Heart left ventricle (tissue), 16 donors: ENCODE measurements around the gene MPST. TPM values are rescaled to one million over a fixed set of nuclear protein-coding genes. Genes with fewer than 3 reads are reported as not detected.

Source experiments
- ATAC-seq, 4 donors: fragments of 200-7000 bp; cut with Tn5 transposase; one replicate each; pipeline ENCODE4 v1.9.1; 2020 to 2022; ENCODE audit warnings: moderate library complexity in 4 of 4, mild to moderate bottlenecking in 3 of 4, moderate number of reproducible peaks in 1 of 4
- DNase-seq, 5 donors: peaks; one replicate each; pipeline ENCODE4 v3.0.0-alpha.2; 2020
- H3K27ac ChIP-seq, 12 donors: fragments of 200-600 bp; sonication (generic) in 4 of 12; one replicate each; pipeline versions ENCODE4 v1.5.0 to v1.8.0; 2016 to 2022; ENCODE audit warnings: mild to moderate bottlenecking in 2 of 12
- H3K27me3 ChIP-seq, 9 donors: fragments of 200-600 bp; sonication (generic) in 2 of 9; one replicate each; pipeline versions ENCODE4 v1.5.1 to v1.8.0; 2016 to 2022; ENCODE audit warnings: mild to moderate bottlenecking in 3 of 9
- H3K36me3 ChIP-seq, 9 donors: fragments of 200-600 bp; sonication (generic) in 2 of 9; one replicate each; pipeline versions ENCODE4 v1.5.0 to v1.8.0; 2018 to 2022; ENCODE audit warnings: mild to moderate bottlenecking in 2 of 9
- H3K4me1 ChIP-seq, 12 donors: fragments of 200-600 bp; sonication (generic) in 4 of 12; one replicate each; pipeline versions ENCODE4 v1.5.0 to v1.8.0; 2016 to 2022; ENCODE audit warnings: mild to moderate bottlenecking in 3 of 12
- H3K4me3 ChIP-seq, 12 donors: fragments of 200-600 bp; sonication (generic) in 4 of 12; one replicate each; pipeline versions ENCODE4 v1.5.0 to v1.8.0; 2017 to 2022; ENCODE audit warnings: mild to moderate bottlenecking in 9 of 12, moderate library complexity in 4 of 12
- H3K9me3 ChIP-seq, 12 donors: fragments of 200-600 bp; sonication (generic) in 4 of 12; one replicate each; pipeline versions ENCODE4 v1.5.0 to v1.8.0; 2016 to 2022; ENCODE audit warnings: mild to moderate bottlenecking in 1 of 12
- POLR2A ChIP-seq, 2 donors: fragments of 450-650 bp; IDR thresholded peaks; one replicate each; pipeline ENCODE4 v1.6.1; 2017; ENCODE audit warnings: antibody characterized with exemption in 2 of 2, mild to moderate bottlenecking in 2 of 2, moderate library complexity in 2 of 2
- WGBS, 4 donors: extraction: QIAGEN DNeasy Blood & Tissue Kit in 2 of 4; methylation state at CpG; one replicate each; pipeline versions ENCODE4 v1.1.5 to v1.1.7; 2013 to 2018; 5-methylcytosine and 5-hydroxymethylcytosine counted together
- intact Hi-C, 10 donors: fragments of 100-400 bp; cut with DNase I; formaldehyde crosslinking; loops; one replicate each; pipeline versions ENCODE4 v1.11.1 to v1.14.2; 2022
- polyA plus RNA-seq, 2 donors: library from polyadenylated mRNA; stranded (reverse); fragments of 200-250 nt; gene quantifications; one replicate each; pipeline ENCODE4 v1.2.3, GENCODE V29; 2013
- total RNA-seq, 9 donors: library from RNA; depleted of rRNA in 2 of 9; stranded (reverse); fragments of >200 nt in 2 of 9; fragmentation: NEBNext Ultra II Directional in 3 of 9; extraction: Animal tissue kit (Norgen Biotek cat#: 25700) in 3 of 9; gene quantifications; one replicate each; pipeline versions ENCODE4 v1.1.0 to v1.2.4, GENCODE V29; 2016 to 2023
- TF ChIP-seq, protein P1 (sequence below), 12 donors: fragments of 200-600 bp; sonication (generic) in 4 of 12; IDR thresholded peaks; one replicate each; pipeline versions ENCODE4 v1.5.0 to v1.8.0; 2018 to 2022; ENCODE audit warnings: antibody characterized with exemption in 12 of 12, mild to moderate bottlenecking in 5 of 12
- donor health status: ischemic (EF 13 %, LVEDD 7.1; RV severe dilation, severe dysfunction).
- donor health status: healthy with polysubstance abuse.
- donor health status: DM: no; HTN: yes; CAD: no.
- donor health status: DM: no; HTN: no; CAD: no.
- donor health status: ischemic (EF 25% LVEDD 6.9; RV normal size, moderate dysfunction).
- donor health status: ischemic (EF 25% LVEDD 5.7; RV mildly dilated, moderate dysfunction).
- donor health status: healthy.
- donor health status: DM: yes; HTN: yes; CAD: no.
- donor health status: ischemic (EF 35%, LVEDD 5.7; RV mildly dilated, moderate dysfunction).
- donor health status: nonischemic (EF 11% LVEDD 7.7; RV severe dilation, severe dysfunction).
- donor health status: DM: yes; HTN: yes; CAD: no.
- donor health status: PGD.
- donor health status: ischemic (EF 29% LVEDD 5.4; RV normal size, mild dysfunction).
- donor health status: nonischemic (EF 23%, LVEDD 6.1; RV moderate dilation, normal function).

Gene MPST
- total and polyA plus RNA-seq, 11 donors, result 27.5 to 157 (median 59.9) TPM

DNA sequence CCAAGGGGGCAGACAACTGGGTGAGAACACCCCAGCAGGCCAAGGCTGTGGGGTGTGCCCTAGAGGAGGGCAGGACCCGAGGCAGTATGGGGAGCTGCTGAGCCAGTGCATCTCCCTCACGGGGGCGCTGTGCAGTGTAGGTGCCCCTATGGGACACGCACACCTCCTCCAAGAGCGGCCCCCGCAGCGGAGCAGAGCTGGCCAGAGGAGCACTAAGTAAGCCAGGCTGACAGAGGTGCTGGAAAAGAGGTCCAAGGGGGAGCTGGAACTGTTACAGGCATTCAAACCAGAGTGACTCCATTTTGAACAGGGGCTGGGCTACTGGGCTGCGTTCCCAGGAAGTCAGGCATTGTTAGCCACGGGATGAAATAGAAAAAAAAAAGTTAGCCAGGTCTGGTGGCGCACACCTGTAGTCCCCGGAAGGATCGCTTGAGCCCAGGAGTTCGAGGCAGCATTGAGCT is 42.1 kb upstream of the MPST start:
- Histone ChIP-seq H3K36me3 (no peaks in the 10 kb centered on the region), H3K27me3 (peaks cover 0 to 6% (median 2%) of the 10 kb centered on the region in 9 donors), H3K27ac (peak overlapping the region in 3 of 12 donors; percentile 22 to 28 (median 25)), H3K9me3 (no peaks in the 10 kb centered on the region), H3K4me1 (peaks cover 0 to 9% (median 3%) of the 10 kb centered on the region in 12 donors), H3K4me3 (peak overlapping the region in 11 of 12 donors; percentile 22 to 57 (median 48))
- 20 to 26% (median 22%) methylated on average over 12 to 13 of the region's 13 CpGs for WGBS, 4 donors
- intact Hi-C loops, result loop anchor here (2.0 to 10.0 kb wide), 9 partner anchors 105 to 433 kb away; partner anchors contain the start of gene IFT27 (in 1 of the 10)
- DNase-seq (peak; percentile 32 to 81 (median 60)), ATAC-seq (peak; percentile 52 to 83 (median 67))
- TF ChIP-seq, protein P1, sequence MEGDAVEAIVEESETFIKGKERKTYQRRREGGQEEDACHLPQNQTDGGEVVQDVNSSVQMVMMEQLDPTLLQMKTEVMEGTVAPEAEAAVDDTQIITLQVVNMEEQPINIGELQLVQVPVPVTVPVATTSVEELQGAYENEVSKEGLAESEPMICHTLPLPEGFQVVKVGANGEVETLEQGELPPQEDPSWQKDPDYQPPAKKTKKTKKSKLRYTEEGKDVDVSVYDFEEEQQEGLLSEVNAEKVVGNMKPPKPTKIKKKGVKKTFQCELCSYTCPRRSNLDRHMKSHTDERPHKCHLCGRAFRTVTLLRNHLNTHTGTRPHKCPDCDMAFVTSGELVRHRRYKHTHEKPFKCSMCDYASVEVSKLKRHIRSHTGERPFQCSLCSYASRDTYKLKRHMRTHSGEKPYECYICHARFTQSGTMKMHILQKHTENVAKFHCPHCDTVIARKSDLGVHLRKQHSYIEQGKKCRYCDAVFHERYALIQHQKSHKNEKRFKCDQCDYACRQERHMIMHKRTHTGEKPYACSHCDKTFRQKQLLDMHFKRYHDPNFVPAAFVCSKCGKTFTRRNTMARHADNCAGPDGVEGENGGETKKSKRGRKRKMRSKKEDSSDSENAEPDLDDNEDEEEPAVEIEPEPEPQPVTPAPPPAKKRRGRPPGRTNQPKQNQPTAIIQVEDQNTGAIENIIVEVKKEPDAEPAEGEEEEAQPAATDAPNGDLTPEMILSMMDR (IDR thresholded peaks at IDR 0.05), result peak in 5 of 12 donors; percentile 13 to 37 (median 23)
- TF ChIP-seq POLR2A (IDR thresholded peaks at IDR 0.05), result no peak

DNA sequence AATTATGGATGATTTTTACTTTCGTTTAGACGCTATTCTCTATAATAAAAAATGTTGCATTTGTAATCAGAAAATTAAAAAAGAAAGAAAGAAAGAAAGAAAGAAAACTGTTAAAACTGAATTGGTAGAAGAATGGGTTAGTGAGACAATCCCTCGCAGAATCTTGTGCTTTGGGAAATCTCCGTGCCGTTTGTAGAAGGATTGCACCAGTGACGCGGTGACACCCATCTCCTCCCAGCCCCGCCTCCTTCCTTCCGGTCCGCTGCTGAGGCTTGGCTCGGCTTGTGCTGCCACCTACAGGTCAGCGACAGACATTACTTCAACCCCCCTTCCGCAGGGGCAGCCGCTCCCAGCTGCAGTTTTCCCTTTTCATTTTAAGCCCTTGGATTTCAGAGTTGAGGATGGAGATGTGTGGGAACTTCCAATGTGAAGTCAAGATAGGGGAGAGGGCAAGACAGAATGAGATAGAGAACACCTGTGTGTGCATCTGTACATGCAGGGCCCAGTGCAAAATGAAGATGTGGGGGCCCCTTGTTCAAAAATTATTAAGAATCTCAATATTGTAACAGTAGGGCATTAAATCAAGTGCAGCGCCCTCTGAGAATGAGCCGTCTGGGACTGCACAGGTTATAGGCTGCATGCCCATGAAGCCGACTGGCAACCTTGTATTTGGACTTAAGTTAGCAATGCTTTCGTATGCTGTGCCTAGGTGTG is 41.4 kb upstream of the MPST start:
- peak; percentile 90 to 94 (median 91) for DNase-seq
- intact Hi-C loops, result loop anchor here (1.0 to 10.0 kb wide), 14 partner anchors 41 to 433 kb away; partner anchors contain the start of genes IFT27 (in 1 of the 10), MPST (in 1 of the 10) and TST (in 1 of the 10)
- WGBS, 4 donors, result 15 to 20% (median 16%) methylated on average over 18 of the region's 18 CpGs
- ATAC-seq, result peak; percentile 95 to 98 (median 98)
- Histone ChIP-seq H3K36me3 (no peaks in the 10 kb centered on the region), H3K27me3 (peaks cover 0 to 12% (median 4%) of the 10 kb centered on the region in 9 donors), H3K27ac (peak overlapping the region in 3 of 12 donors; percentile 22 to 28 (median 25)), H3K9me3 (no peaks in the 10 kb centered on the region), H3K4me3 (peak overlapping the region in 11 of 12 donors; percentile 22 to 57 (median 48)), H3K4me1 (peaks cover 0 to 9% (median 3%) of the 10 kb centered on the region in 12 donors)
- TF ChIP-seq, protein P1 (IDR thresholded peaks at IDR 0.05), result peak; percentile 91 to 96 (median 95)
- TF ChIP-seq POLR2A (IDR thresholded peaks at IDR 0.05), result no peak

DNA sequence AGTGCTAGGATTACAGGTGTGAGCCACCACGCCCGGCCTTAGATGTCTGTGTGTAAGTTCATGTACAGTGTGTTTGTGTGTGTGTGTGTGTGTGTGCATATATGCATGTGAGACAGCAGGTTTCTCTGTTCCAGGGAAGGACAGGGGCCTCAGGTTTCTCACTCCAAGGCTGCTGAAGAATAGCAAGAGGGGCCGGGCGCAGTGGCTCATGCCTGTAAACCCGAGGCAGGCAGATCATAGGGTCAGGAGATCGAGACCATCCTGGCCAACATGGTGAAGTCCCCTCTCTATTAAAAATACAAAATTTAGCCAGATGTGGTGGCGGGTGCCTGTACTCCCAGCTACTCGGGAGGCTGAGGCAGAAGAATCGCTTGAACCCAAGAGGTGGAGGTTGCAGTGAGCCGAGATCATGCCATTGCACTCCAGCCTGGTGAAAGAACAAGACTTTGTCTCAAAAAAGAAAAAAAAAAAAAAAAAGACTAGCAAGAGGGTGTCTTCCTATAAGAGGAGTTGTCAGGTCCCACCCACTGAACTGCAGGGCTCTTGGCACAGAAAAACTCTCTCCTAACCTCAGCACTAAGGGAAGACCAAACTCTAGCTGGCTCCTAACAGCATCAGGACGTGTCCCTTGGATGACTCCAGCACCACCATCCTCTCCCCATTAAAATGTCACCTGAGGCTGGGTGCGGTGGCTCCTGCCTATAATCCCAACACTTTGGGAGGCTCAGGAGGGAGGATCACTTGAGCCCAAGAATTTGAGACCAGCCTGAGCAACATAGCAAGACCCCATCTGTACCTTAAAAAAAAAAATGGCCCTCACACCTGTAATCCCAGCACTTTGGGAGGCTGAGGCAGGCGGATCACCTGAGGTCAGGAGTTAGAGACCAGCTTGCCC is 40.3 kb upstream of the MPST start:
- Histone ChIP-seq H3K9me3 (no peaks in the 10 kb centered on the region), H3K36me3 (no peaks in the 10 kb centered on the region), H3K27me3 (peaks cover 0 to 17% (median 4%) of the 10 kb centered on the region in 9 donors), H3K4me1 (peaks cover 0 to 9% (median 3%) of the 10 kb centered on the region in 12 donors), H3K4me3 (no peak overlapping the region), H3K27ac (no peak overlapping the region)
- intact Hi-C loops, result loop anchor here (2.0 to 10.0 kb wide), 11 partner anchors 40 to 434 kb away; partner anchors contain the start of genes IFT27 (in 1 of the 10), MPST (in 1 of the 10) and TST (in 1 of the 10)
- TF ChIP-seq, protein P1 (IDR thresholded peaks at IDR 0.05), result no peak
- DNase-seq (no peak), ATAC-seq (no peak)
- 83 to 90% (median 89%) methylated on average over 13 of the region's 13 CpGs for WGBS, 4 donors
